Measurements from ENCODE around the gene TOE1.

DNA sequence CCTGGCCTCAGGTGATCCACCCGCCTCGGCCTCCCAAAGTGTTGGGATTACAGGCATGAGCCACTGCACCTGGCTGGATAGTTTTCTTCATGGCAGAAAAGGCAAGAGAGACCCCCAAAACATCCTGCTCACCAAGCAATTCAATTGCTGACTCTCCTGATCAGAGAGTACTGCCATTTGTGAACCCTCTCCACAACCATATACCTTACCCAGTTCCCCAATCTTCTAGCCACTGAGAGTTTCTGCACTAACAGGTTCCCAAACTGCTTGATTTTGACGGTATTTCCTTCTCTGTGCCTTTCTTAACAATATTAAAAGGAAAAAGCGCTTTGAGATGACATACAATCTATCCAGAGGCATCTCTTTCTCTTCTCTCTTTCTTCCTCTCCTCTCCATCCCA is 40.2 kb downstream of the TOE1 start:
- TF ChIP-seq CTCF (IDR thresholded peaks at IDR 0.05) (no peak), POLR2A (IDR thresholded peaks at IDR 0.05) (no peak)
